Upper lobe of left lung (tissue), 4 donors: Measurements from ENCODE around the gene SH3GL1.
A peak's percentile ranks its signal among the peaks of the same experiment; 100 is the strongest.

Source experiments
- EP300 ChIP-seq, 4 donors: sonication (generic); formaldehyde crosslinking; IDR thresholded peaks; one replicate each; pipeline ENCODE4 v1.5.1; 2017; ENCODE audit warnings: antibody characterized with exemption in 4 of 4, control low read depth in 2 of 4
- POLR2A ChIP-seq, 4 donors: fragments of 450-650 bp; IDR thresholded peaks; one replicate each; pipeline ENCODE4 v1.5.1; 2016 to 2017; ENCODE audit warnings: antibody characterized with exemption in 4 of 4, mild to moderate bottlenecking in 2 of 4
- POLR2AphosphoS5 ChIP-seq, 2 donors: sonication (generic); formaldehyde crosslinking; IDR thresholded peaks; one replicate each; pipeline ENCODE4 v1.5.1; 2017; ENCODE audit warnings: antibody characterized with exemption in 2 of 2
- TF ChIP-seq, protein P1 (sequence below), 6 experiments: fragments of 450-650 bp in 4 of 6; fragments of 200-600 bp in 2 of 6; sonication (generic) in 2 of 6; IDR thresholded peaks; one replicate each; pipeline ENCODE4 v1.5.1; 2016 to 2019; ENCODE audit warnings: antibody characterized with exemption in 6 of 6

DNA sequence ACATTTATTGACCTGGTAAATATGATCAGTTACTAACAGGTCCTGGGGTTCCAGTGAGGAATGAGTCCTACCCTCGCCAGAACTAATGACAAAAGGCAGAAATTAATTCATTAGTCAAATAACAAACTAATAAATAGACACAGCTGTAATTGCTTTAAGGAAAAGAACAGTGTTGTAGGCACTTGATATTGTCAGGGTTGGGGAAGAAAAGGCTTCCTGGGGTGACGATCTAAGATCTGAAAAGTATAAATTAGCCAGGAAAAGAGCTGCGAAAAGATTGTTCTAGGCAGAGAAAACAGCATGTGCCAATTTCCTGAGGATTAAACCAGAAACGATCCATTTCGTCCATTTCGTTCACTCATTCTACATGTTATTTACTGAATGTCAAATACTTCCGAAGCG is 1.4 kb upstream of the SH3GL1 start:
- TF ChIP-seq, protein P1, sequence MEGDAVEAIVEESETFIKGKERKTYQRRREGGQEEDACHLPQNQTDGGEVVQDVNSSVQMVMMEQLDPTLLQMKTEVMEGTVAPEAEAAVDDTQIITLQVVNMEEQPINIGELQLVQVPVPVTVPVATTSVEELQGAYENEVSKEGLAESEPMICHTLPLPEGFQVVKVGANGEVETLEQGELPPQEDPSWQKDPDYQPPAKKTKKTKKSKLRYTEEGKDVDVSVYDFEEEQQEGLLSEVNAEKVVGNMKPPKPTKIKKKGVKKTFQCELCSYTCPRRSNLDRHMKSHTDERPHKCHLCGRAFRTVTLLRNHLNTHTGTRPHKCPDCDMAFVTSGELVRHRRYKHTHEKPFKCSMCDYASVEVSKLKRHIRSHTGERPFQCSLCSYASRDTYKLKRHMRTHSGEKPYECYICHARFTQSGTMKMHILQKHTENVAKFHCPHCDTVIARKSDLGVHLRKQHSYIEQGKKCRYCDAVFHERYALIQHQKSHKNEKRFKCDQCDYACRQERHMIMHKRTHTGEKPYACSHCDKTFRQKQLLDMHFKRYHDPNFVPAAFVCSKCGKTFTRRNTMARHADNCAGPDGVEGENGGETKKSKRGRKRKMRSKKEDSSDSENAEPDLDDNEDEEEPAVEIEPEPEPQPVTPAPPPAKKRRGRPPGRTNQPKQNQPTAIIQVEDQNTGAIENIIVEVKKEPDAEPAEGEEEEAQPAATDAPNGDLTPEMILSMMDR (IDR thresholded peaks at IDR 0.05), result peak in 1 of 6 experiments; percentile 3
- no peak for TF ChIP-seq POLR2AphosphoS5 (IDR thresholded peaks at IDR 0.05)
- TF ChIP-seq EP300 (IDR thresholded peaks at IDR 0.05), result no peak
- TF ChIP-seq POLR2A (IDR thresholded peaks at IDR 0.05), result no peak
